ENCODE measurements around the gene DZANK1. TPM values are rescaled to one million over a fixed set of nuclear protein-coding genes. Genes with fewer than 3 reads are reported as not detected.

Gene DZANK1
- total and polyA plus RNA-seq, 2 of the 8 experiments (the other 6 are each of a cell fraction or from before 2014, with no cell fraction given) = 8.0 to 9.9 TPM

GRCh38 chr20:18405826-18406225, 61.0 kb downstream of the DZANK1 start:
- Histone ChIP-seq H3K18ac (ENCODE audit: extremely low read depth, low read length) (no peak overlapping the region), H2BK120ac (replicated peaks; ENCODE audit: low read depth, low read length) (no peak overlapping the region), H3K23ac (ENCODE audit: insufficient read length) (no peak overlapping the region), H2BK12ac (ENCODE audit: low read depth, low read length) (no peak overlapping the region; the same call in 1 of the 2 replicates), H3K4ac (replicated peaks; ENCODE audit: insufficient read length, low read depth, low read length) (no peak overlapping the region), H2BK20ac (ENCODE audit: low read length) (no peak overlapping the region), H3K56ac (replicated peaks; ENCODE audit: insufficient read length, low read depth, low read length) (no peak overlapping the region), H3K4me3 (ENCODE audit: extremely low read depth in 1 of 4, insufficient read depth in 2 of 4, low read depth in 3 of 4, low read length in 4 of 4) (no peak overlapping the region), H2BK15ac (ENCODE audit: low read length) (no peak overlapping the region), H4K5ac (ENCODE audit: insufficient read length, low read depth, low read length) (no peak overlapping the region), H3K23me2 (ENCODE audit: low read depth, low read length) (no peaks in the 10 kb centered on the region; the same call in 1 of the 2 replicates), H3K79me2 (ENCODE audit: control insufficient read depth in 1 of 2, insufficient read depth in 2 of 2, low read length in 2 of 2) (no peaks in the 10 kb centered on the region), H3K36me3 (ENCODE audit: control insufficient read depth in 2 of 4, insufficient read depth in 4 of 4, low read length in 3 of 4) (peaks cover 0 to 8% (median 2%) of the 10 kb centered on the region in 4 experiments; a peak in 3 of 8 replicates), H3K27ac (ENCODE audit: low read depth, low read length) (no peak overlapping the region), H3K27me3 (replicated peaks in 1 of 4; ENCODE audit: control insufficient read depth in 3 of 4, extremely low read depth in 1 of 4, insufficient read depth in 3 of 4, low read length in 3 of 4) (no peaks in the 10 kb centered on the region), H3K79me1 (ENCODE audit: low read depth, low read length) (no peaks in the 10 kb centered on the region), H3K14ac (ENCODE audit: insufficient read length) (no peak overlapping the region), H2AFZ (ENCODE audit: low read length) (no peak overlapping the region), H3K4me2 (ENCODE audit: insufficient read depth in 1 of 2, low read depth in 2 of 2, low read length in 2 of 2) (no peak overlapping the region), H4K20me1 (replicated peaks in 1 of 2; ENCODE audit: control insufficient read depth in 1 of 2, insufficient read depth in 2 of 2, low read length in 2 of 2) (no peaks in the 10 kb centered on the region), H2BK5ac (ENCODE audit: low read depth, low read length) (no peak overlapping the region), H3K9me3 (ENCODE audit: insufficient read depth in 2 of 2, low read depth in 1 of 2, low read length in 1 of 2) (no peaks in the 10 kb centered on the region), H3K9ac (replicated peaks in 1 of 4; ENCODE audit: extremely low read depth in 1 of 4, low read depth in 3 of 4, low read length in 3 of 4) (no peak overlapping the region), H4K8ac (ENCODE audit: extremely low read depth, insufficient read depth, low read length) (peak overlapping the region; percentile 53), H2AK5ac (ENCODE audit: low read depth, low read length) (no peak overlapping the region; the same call in 1 of the 2 replicates), H3K4me1 (replicated peaks in 1 of 4; ENCODE audit: control insufficient read depth in 3 of 4, insufficient read depth in 4 of 4, low read length in 3 of 4) (peaks cover 0 to 2% (median 0%) of the 10 kb centered on the region in 4 experiments; a peak in 1 of 7 replicates), H4K91ac (replicated peaks; ENCODE audit: insufficient read length, low read length) (no peak overlapping the region)
- TF ChIP-seq RAD21 (IDR thresholded peaks at IDR 0.05 in 1 of 2, conservative IDR thresholded peaks at IDR 0.05 in 1 of 2; ENCODE audit: low read depth in 2 of 2, low read length in 2 of 2) (peak in 1 of 2 experiments; percentile 47; a peak in 3 of 4 replicates), CHD2 (IDR thresholded peaks at IDR 0.05; ENCODE audit: low read length) (no peak), CTCF (IDR thresholded peaks at IDR 0.05; ENCODE audit: control extremely low read depth in 1 of 3, insufficient read depth in 1 of 3, low read depth in 1 of 3, low read length in 3 of 3) (peak; percentile 27 to 40 (median 31); a peak in 3 of 4 replicates)
- FAIRE-seq (no peak), DNase-seq (ENCODE audit: low read depth in 1 of 2, low spot score in 2 of 2) (no peak)
- WGBS, 2 experiments (ENCODE audit: extremely low coverage in 1 of 2, insufficient coverage in 1 of 2, insufficient read length in 1 of 2, insufficient replicate concordance in 2 of 2, low coverage in 1 of 2, low lambda C conversion rate in 2 of 2, missing lambda C conversion rate in 1 of 2) = 77% methylated on average over 8 of the region's 8 CpGs; no CpG with 5 or more reads in 1 of the 2 experiments
- ChIA-PET POLR2A (ENCODE audit: partially characterized antibody) (interaction anchor here (0.9 kb wide), 1 partner anchor 102 kb away, joined by 3 read pairs; the partner anchor contains the start of gene SEC23B), CTCF (ENCODE audit: partially characterized antibody) (interaction anchor here (0.7 to 2.6 kb wide), 4 partner anchors 9 to 215 kb away, joined by 3 to 9 read pairs (median 3); no protein-coding TSS in a partner anchor)
